Breast epithelium (tissue), 3 donors: ENCODE data around the gene KLK8.

Source experiments
- POLR2AphosphoS5 ChIP-seq, 3 donors: sonication (generic); formaldehyde crosslinking; IDR thresholded peaks; one replicate each; pipeline ENCODE4 v1.6.1; 2017; ENCODE audit warnings: antibody characterized with exemption in 3 of 3
- TF ChIP-seq, protein P1 (sequence below), 3 donors: fragments of 450-650 bp; IDR thresholded peaks; one replicate each; pipeline ENCODE4 v1.5.1; 2016 to 2017; ENCODE audit warnings: antibody characterized with exemption in 3 of 3, mild to moderate bottlenecking in 3 of 3, moderate library complexity in 3 of 3

DNA sequence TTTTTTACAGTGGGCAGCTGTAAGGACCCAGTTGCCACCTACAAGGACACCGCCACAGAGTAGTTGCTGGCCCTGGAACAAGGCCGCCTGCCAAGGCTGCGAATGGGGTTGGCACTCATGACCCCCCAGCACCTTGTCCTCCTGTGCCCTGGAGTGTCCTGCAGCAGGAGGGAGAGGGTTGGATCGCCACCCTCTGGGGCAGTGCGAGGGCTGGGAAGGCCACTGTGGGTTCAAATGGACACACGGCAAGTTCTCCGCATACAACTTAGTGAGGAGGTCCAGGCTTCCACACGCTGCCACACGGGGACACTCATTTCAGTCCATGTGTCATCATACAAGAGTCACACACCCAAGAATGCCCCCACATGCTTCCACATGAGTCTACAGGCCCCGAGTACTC, 978 bp downstream of the KLK8 start:
- TF ChIP-seq, protein P1, sequence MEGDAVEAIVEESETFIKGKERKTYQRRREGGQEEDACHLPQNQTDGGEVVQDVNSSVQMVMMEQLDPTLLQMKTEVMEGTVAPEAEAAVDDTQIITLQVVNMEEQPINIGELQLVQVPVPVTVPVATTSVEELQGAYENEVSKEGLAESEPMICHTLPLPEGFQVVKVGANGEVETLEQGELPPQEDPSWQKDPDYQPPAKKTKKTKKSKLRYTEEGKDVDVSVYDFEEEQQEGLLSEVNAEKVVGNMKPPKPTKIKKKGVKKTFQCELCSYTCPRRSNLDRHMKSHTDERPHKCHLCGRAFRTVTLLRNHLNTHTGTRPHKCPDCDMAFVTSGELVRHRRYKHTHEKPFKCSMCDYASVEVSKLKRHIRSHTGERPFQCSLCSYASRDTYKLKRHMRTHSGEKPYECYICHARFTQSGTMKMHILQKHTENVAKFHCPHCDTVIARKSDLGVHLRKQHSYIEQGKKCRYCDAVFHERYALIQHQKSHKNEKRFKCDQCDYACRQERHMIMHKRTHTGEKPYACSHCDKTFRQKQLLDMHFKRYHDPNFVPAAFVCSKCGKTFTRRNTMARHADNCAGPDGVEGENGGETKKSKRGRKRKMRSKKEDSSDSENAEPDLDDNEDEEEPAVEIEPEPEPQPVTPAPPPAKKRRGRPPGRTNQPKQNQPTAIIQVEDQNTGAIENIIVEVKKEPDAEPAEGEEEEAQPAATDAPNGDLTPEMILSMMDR (IDR thresholded peaks at IDR 0.05) = no peak
- no peak for TF ChIP-seq POLR2AphosphoS5 (IDR thresholded peaks at IDR 0.05)
